Spleen (tissue), 7 donors: ENCODE data around the gene NUDT14.

Experiments
- POLR2A ChIP-seq, 3 donors: fragments of 450-650 bp; IDR thresholded peaks; one replicate each; pipeline ENCODE4 v1.5.1; 2017; ENCODE audit warnings: antibody characterized with exemption in 3 of 3, mild to moderate bottlenecking in 1 of 3
- POLR2AphosphoS5 ChIP-seq, 3 donors: sonication (generic); formaldehyde crosslinking; IDR thresholded peaks; one replicate each; pipeline ENCODE4 v1.5.1; 2017; ENCODE audit warnings: antibody characterized with exemption in 3 of 3
- TF ChIP-seq, protein P1 (sequence below), 11 experiments: fragments of 200-600 bp in 7 of 11; fragments of 450-650 bp in 4 of 11; sonication (generic) in 4 of 11; IDR thresholded peaks in 8 of 11; conservative IDR thresholded peaks in 3 of 11; 1 replicate in 7 of 11; 2 replicates in 4 of 11; pipeline versions ENCODE4 v1.4.0 to v1.8.0; 2016 to 2021; ENCODE audit warnings: antibody characterized with exemption in 11 of 11, inconsistent platforms in 4 of 11, mild to moderate bottlenecking in 1 of 11
- donor health status: DM: no; HTN: no; CAD: no; lungs with moderate emphysema.
- donor health status: DM: no; HTN: no; CAD: no.
- donor health status: DM: no; HTN: no; CAD: no.

DNA sequence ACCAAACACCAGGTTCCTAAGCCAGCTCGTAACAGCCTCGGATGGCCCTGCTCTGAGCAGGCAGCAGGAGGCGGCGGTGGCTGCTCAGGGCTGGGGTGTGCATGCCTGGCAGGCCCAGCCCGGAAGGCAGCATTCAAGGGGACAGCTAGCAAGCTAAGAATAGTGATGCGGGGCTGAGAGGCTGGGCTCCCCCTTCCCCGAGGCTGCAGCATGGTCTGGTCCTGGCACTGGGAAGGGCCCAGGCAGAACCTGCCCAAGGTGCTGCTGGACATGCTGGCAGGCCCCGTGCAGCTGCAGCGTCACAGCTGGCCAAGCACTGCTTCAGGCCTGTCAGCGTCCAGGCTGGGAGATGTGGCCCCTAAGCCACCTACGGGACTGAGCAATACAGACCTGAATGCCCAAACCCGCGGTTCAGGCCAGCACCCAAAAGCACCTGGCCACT, 26.4 kb upstream of the NUDT14 start:
- TF ChIP-seq, protein P1, sequence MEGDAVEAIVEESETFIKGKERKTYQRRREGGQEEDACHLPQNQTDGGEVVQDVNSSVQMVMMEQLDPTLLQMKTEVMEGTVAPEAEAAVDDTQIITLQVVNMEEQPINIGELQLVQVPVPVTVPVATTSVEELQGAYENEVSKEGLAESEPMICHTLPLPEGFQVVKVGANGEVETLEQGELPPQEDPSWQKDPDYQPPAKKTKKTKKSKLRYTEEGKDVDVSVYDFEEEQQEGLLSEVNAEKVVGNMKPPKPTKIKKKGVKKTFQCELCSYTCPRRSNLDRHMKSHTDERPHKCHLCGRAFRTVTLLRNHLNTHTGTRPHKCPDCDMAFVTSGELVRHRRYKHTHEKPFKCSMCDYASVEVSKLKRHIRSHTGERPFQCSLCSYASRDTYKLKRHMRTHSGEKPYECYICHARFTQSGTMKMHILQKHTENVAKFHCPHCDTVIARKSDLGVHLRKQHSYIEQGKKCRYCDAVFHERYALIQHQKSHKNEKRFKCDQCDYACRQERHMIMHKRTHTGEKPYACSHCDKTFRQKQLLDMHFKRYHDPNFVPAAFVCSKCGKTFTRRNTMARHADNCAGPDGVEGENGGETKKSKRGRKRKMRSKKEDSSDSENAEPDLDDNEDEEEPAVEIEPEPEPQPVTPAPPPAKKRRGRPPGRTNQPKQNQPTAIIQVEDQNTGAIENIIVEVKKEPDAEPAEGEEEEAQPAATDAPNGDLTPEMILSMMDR (IDR thresholded peaks at IDR 0.05 in 8 of 11, conservative IDR thresholded peaks at IDR 0.05 in 3 of 11): no peak
- TF ChIP-seq POLR2A (IDR thresholded peaks at IDR 0.05) (no peak), POLR2AphosphoS5 (IDR thresholded peaks at IDR 0.05) (peak in 1 of 3 donors; percentile 32)
